ENCODE results near the gene TOX2.

Gene TOX2

DNA sequence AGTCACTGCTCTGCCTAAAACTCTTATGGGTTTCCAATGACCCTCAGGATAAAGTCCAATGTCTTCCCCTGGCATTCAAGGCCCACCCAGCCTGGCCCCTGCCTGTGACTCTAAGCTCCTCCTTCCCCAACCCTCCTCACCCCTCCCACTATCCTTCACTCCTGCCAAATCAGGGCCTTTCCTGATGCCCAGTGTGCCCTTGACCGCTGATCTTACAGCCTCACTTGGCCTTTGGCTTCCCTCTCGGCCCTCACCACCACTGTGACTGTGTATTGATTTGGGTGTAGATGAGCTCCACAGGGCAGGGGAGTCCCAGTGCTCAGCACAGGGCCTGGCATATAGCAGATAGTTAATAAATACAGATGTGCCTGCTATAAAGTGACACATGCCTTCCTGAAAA is 115.7 kb downstream of the TOX2 start:
- DNase-seq (ENCODE audit: low spot score) = no peak
- in situ Hi-C loops (cut with MboI; ENCODE audit: low pct_unique_long_range_greater_than_20kb, low sequenced_read_pairs, unreplicated experiment) = no loop called here
- TF ChIP-seq CTCF (IDR thresholded peaks at IDR 0.05; ENCODE audit: extremely low read depth, insufficient read depth, missing control alignments) = no peak

GRCh38 chr20:44031001-44031574 is 116.4 kb downstream of the TOX2 start:
- in situ Hi-C loops (cut with MboI; ENCODE audit: low pct_unique_long_range_greater_than_20kb, low sequenced_read_pairs, unreplicated experiment) = no loop called here

GRCh38 chr20:44031781-44032582 is 117.3 kb downstream of the TOX2 start:
- DNase-seq (ENCODE audit: low spot score) = no peak
- in situ Hi-C loops (cut with MboI; ENCODE audit: low pct_unique_long_range_greater_than_20kb, low sequenced_read_pairs, unreplicated experiment) = no loop called here
- no peak for TF ChIP-seq CTCF (IDR thresholded peaks at IDR 0.05; ENCODE audit: extremely low read depth, insufficient read depth, missing control alignments)

More at GRCh38 chr20:44031001-44031574, 116.4 kb downstream of the TOX2 start:
- no peak for TF ChIP-seq CTCF (IDR thresholded peaks at IDR 0.05; ENCODE audit: extremely low read depth, insufficient read depth, missing control alignments)
- no peak for DNase-seq (ENCODE audit: low spot score)

DNA sequence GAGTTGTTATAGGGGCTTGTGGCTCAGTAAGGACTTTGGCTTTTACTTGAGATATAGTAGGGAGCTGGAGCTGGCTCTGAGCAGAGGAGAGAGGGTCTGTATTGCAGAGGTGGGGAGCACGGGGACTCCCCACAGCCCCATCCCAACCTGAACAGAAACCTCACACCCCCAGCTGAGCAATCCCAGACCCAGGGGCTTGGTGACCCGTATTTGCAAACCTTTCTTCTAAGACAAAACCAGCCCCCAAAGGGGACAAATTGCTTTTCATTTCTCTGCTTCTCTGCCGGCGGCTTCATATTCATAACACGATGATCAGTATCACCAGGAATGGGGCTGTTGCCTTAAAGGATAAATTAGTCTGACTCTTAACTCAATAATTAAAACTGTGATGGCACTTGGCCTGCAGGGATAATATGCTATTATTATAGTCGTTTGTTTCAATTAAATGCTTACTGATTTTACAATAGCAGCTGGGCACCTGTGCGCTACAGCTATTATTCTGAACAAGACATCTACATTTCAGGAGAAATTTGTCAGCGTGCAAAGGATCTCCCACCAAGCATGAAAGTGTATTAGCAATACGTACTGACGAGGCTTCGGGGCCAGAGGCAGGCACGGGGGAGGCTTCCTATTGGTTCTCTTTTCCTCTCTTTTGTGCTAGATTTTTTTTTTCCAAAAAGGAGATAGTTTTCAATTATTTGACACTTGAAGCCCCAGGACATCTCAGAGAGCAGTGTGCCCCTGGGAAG is 118.1 kb downstream of the TOX2 start:
- no peak for DNase-seq (ENCODE audit: low spot score)
- TF ChIP-seq CTCF (IDR thresholded peaks at IDR 0.05; ENCODE audit: extremely low read depth, insufficient read depth, missing control alignments) = no peak
- in situ Hi-C loops (cut with MboI; ENCODE audit: low pct_unique_long_range_greater_than_20kb, low sequenced_read_pairs, unreplicated experiment) = no loop called here

GRCh38 chr20:44033344-44033743 is 118.7 kb downstream of the TOX2 start:
- no peak for TF ChIP-seq CTCF (IDR thresholded peaks at IDR 0.05; ENCODE audit: extremely low read depth, insufficient read depth, missing control alignments)
- DNase-seq (ENCODE audit: low spot score) = no peak
- in situ Hi-C loops (cut with MboI; ENCODE audit: low pct_unique_long_range_greater_than_20kb, low sequenced_read_pairs, unreplicated experiment) = no loop called here

GRCh38 chr20:44033873-44034272 is 119.2 kb downstream of the TOX2 start:
- no peak for TF ChIP-seq CTCF (IDR thresholded peaks at IDR 0.05; ENCODE audit: extremely low read depth, insufficient read depth, missing control alignments)
- in situ Hi-C loops (cut with MboI; ENCODE audit: low pct_unique_long_range_greater_than_20kb, low sequenced_read_pairs, unreplicated experiment) = no loop called here
- DNase-seq (ENCODE audit: low spot score) = no peak

Data from GM13977 (cell line).